Fibroblast of upper back skin (primary cell): ENCODE results near the gene STX4.

Experiments
- DNase-seq: peaks from one replicate; pipeline ENCODE4 v3.0.0-alpha.2; 2013

The STX4 gene

GRCh38 chr16:31085411-31085810 is 52.1 kb downstream of the STX4 start:
- no peak for DNase-seq

GRCh38 chr16:31085873-31086628 is 52.7 kb downstream of the STX4 start:
- no peak for DNase-seq

- DNase-seq, result no peak
Measured at GRCh38 chr16:31086629-31086906, 53.2 kb downstream of the STX4 start.

GRCh38 chr16:31087481-31087880 is 54.1 kb downstream of the STX4 start:
- no peak for DNase-seq

GRCh38 chr16:31087971-31088370 is 54.6 kb downstream of the STX4 start:
- DNase-seq, result no peak

- DNase-seq, result no peak
Measured at GRCh38 chr16:31088459-31089183, 55.3 kb downstream of the STX4 start, which contains the start of gene PRSS53. TSS of gene PRSS53 (minus strand) at chr16:31088943. CDS start at chr16:31088809, 134 bp downstream.

GRCh38 chr16:31089199-31089598 is 55.8 kb downstream of the STX4 start:
- DNase-seq, result no peak
